NCI-H774 (cell line): Measurements from ENCODE around the gene STS.
A peak's percentile ranks its signal among the peaks of the same experiment; 100 is the strongest.

Experiments used
- DNase-seq: peaks from one replicate; lab custom pipeline; 2025; lab: John Stamatoyannopoulos, UW

Gene STS, protein sequence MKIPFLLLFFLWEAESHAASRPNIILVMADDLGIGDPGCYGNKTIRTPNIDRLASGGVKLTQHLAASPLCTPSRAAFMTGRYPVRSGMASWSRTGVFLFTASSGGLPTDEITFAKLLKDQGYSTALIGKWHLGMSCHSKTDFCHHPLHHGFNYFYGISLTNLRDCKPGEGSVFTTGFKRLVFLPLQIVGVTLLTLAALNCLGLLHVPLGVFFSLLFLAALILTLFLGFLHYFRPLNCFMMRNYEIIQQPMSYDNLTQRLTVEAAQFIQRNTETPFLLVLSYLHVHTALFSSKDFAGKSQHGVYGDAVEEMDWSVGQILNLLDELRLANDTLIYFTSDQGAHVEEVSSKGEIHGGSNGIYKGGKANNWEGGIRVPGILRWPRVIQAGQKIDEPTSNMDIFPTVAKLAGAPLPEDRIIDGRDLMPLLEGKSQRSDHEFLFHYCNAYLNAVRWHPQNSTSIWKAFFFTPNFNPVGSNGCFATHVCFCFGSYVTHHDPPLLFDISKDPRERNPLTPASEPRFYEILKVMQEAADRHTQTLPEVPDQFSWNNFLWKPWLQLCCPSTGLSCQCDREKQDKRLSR

DNA sequence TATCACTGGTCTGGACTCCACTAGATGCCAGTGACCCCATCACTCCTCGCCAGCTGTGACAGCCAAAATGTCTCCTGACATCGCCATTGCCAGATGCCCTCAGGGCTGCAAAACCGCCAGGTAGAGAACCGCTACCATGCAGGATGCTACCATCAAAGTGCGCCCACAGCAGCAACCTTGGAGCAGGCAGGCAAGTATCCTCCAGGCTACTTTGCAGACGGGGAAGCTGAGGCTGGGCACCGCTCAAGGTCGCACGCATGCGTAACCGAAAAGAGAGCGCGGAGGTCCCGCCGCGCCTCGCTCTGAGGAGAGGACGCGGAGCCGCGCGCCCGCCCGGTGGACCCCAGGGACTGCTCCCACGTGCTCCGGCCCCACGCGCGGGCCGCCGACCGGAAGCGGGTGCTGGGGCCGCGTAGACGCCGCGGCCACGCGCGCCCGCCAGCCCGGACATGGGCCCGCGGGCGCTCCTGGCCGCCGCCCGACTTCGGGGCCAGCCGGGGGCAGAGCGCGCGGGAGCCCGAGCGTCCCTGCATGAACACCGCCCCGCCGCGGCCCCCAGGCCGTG, at the start of gene STS:
TSS of gene STS (plus strand) at position 300 of the 565 bp plus-strand sequence. CDS start 105,488 bp downstream, outside the sequence.
- peak; percentile 14 for DNase-seq

DNA sequence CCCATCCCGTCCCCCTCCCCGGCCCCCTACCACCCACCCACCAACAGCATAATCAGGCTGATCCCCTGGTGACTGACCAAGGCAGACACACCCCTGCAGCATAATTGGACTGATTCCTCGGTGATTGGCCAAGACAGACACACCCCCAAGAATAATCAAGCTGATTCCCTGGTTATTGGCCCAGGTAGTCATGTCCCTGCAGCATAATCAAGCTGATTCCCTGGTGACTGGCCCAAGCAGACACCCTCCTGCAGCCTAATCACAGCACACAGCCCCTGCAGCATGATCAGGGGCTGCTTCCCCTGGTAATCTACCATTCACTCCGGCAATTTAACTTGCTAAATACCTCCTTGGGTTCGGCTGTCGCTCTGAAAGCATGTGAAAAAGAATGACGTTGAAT, 47.5 kb upstream of the STS start:
- DNase-seq: no peak

DNA sequence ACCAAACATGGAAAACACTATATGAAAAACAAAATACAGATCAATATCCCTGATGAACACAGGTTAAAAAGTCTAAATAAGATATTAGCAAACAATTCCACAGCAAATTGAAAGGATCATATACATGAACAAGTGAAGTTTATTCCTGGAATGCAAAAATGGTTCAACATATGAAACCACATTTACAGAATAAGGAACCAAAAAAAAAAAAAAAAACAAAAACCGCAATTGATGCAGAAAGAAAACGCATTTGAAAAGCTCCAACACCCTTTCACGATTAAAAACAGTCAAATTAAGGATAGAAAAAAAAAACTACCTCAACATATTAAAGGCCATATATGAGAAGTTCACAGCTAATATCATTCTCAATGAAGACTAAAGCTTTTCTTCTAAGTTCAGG, 45.4 kb upstream of the STS start:
- no peak for DNase-seq

DNA sequence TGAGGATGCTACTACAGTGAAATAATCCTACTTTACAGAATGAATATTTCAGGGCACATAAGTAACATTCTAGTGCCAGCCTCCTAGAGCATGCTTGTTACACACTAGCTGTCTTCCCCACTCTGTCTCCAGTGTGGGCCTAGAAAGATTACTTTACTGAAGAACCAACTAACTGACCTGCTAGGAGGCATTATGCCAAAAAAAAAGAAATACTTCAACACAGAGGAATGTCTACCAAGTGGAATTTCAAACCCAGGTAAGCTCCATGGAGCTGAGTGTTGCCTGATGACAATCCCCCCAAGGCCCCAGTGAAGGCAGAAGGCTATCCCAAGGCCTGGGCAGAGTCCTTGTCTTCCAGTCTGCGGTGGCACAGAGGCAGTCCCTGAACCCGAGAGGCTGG, 40.9 kb upstream of the STS start:
- DNase-seq: no peak

DNA sequence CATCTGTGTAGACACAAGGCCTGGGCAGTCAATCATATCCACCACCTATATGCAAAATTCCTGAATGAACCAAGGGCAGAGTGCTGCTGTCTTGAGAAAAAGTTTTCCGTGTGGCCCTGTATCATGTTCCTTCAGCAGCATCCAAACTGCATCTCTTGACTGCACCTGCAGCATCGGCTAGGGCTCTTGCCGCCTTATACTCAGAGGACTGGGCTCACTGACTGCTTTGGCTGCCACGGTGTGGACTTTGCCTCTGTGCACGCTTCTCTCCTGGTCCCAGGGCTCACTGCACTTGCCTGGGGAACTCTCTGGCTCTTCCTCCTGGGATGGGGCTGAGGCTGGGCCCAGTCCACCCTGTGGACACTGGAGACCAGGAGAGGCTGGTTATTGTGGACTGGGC, 39.5 kb upstream of the STS start:
- no peak for DNase-seq

DNA sequence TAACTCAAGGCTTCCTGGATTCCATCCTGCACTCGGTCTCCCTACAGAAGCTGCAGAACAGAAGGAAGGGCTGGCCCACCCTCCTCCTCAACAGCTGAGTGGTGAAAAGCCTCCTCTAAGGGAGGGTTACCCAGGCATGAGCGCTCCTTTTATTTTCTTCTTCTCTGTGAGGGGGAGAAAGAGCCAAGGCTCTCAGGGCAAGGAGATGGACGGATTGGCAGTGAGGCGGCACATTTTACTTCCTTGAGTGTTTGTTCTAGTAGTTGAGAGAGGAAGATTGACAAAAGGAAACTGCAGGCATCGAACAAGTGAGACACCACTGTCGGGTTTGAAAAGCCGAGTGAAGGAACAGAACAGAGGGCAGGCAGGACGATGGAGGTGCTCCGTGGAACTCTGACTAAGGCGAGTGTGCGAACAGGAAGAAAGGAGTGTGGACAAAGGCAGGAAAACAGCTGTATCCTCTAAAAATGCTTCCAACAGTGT, 38.4 kb upstream of the STS start:
- no peak for DNase-seq

DNA sequence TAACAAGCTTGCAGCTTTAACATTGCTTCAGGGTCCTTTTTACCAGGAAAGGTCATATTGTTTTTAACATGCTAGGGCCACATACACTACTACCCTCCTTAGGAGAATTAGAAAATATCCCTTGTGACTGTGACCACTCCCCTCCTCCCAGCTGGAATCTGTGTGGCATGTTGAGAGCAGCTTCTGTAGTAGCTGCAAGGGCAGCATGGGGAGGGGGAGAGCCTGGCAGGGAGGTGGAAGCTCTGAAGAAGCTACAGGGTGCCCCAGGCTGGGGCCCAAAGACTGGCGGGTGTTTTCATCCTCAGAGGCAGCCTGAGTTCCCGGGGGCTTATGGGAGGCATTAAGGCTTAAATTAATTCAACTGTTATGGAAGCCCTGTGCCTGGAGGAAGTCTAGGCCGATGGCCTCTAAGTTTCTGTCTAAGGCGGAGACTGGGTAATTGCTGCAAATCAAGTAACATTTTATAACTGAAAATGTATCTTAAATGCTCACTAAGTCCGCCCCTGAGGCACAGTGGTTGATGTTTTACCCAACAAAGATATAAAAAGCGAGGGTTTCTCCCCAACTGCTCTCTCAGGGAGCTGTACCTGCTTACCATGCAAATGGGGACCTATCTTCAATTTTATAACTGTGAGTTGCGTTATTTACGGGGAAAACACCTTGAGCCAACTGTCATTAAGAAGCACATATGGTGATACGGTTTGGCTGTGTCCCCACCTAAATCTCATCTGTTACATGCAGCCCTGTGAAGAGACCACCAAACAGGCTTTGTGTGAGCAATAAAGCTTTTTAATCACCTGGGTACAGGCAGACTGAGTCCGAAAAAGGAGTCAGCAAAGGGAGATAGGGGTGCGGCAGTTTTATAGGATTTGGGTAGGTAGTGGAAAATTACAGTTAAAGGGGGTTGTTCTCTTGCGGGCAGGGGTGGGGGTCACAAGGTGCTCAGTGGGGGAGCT, 37.4 kb upstream of the STS start:
- no peak for DNase-seq

DNA sequence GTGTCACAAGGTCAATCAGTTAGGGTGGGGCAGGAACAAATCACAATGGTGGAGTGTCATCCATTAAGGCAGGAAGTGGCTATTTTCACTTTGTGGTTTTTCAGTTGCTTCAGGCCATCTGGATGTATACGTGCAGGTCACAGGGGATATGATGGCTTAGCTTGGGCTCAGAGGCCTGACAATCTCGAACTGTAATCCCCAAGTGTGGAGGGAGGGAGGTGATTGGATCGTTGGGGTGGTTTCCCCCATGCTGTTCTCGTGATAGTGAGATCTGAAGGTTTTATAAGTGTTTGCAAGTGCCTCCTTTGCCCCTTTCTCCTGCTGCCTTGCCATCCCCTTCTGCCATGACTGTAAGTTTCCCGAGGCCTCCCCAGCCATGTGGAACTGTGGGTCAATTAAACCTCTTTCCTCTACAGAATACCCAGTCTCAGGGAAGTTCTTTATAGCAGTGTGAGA, 36.7 kb upstream of the STS start:
- no peak for DNase-seq

DNA sequence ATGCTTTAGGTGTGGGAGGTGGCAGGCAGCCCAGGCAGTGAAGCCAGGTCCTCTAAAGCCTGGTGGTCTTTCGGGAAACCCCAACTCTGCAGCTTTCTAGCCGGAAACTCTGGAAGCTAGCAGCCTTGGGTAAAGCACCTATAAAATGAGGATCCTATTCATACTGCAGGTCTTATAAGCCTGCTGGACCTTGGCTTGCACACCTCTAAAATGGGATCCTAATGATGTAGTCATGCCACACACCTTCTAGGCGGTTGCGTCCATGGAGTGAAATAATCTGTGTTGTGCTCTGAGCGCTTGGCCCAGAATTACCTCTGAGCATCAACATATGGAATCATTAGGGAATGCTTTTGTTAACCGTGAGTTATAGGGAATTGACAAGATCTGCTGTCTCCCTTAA, 36.0 kb upstream of the STS start:
- no peak for DNase-seq

DNA sequence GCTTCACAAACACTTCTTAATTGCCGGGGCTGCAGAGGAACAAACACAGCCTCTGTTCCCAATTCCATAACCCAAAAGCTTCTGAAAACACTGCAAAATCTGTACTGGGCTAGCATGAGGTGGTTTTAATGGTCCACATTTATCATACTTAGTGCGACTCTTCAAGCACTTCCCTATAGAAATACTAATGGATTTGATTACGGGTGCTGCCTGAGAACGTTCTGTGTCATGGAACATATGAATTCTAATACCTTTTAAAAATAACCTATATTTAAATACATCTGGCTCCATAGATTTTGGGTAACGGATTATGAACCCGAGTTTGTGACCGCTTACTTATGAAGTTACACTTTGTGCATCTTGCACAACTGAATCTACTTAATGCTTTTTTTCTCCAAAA, 35.4 kb upstream of the STS start:
- peak; percentile 8 for DNase-seq

DNA sequence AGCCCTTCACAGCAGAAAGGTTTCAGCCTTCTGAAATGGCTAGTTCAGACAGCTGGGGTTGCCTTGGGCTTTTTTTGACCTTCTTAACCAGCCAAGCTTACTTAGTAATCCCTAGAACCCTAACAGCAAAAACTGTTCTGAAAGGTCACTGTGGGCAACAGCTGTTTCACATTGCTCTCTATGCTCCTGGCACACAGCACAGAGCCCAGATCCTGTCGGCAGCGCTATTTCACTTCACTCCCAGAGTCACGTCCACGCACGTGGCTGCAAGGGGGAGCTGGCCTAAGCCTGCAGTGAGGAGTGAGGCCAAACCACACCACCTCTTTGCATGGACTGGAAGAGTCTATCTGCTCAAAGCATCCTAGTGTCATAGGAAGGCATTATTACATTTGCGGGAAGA, 32.0 kb upstream of the STS start:
- no peak for DNase-seq

DNA sequence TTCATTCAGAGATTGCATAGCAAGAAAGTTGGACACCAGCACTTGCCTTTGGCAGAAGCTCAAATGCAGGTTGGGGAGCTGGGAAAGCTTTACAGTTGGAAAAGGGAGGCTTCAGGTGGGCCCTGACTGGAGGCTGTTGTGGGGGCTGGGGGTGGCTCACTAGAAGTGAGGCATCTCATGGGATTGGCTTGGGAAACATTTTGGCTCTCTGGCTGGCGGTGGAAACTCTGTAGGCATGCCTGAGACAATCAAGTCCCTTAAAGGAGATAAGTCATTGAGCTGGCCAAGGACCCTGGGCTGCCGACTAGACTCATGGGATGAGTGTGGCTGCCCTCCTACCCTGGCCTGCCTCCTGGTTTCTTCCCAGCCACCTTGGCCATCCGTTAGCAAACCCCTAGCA, 31.4 kb upstream of the STS start:
- no peak for DNase-seq

DNA sequence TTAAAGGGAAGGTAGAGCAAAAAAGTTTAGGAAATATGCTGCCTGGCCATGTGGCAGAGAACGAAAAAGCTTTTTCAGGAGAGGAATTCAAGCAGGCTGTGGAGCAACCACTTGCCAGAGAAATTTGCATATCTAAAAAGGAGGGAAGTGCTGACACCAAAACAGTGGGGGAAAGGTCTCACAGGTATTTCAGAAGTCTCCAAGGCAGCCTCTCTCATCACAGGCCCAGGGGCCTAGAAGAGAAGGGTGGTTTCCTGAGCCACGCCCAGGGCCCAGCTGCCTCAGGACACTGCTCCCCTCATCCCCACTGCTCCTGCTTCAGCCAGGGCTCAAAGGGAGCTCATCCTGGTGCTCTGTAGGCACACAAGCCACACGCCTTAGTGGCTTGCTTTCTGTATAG, 29.9 kb upstream of the STS start:
- no peak for DNase-seq

DNA sequence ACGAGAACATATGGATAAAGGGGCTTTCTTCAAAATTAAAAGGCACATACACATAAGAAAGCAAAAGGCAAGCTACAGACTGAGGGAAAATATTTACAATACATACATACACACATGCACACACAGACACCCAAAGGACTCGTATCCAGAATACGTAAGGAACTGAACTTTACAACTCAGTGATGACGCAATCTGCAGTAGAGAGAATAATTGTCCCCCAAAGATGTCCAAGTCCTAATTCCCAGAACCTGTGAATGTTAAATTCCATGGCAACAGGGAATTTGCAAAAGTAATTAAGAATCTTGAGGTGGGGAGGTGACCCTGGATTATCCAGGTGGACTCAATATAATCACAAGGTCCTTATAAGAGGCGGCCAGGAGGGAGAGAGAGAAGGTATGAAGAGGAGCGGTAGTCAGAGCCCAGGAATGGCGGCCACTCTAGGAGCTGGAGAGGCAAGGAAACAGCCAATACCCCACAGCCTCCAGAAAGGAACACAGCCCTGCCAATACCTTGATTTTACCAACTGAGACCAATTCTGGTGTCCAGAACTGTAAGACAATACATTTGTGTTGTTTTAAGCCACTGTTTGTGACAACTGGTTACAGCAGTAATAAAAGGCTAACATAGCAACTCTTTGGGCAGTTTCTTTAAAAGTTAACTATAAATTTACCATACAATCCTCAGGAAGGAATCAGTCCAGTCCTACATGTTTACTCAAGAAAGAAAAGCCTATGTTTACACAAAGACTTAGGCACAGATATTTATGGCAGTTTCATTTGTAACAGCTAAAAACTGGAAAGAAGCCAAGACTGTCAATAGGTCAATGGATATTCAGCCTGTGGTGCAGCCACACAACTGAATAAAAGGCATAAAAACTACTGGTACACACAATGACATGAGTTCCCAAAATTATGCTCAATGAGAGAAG, 27.3 kb upstream of the STS start:
- DNase-seq: peak; percentile 15

DNA sequence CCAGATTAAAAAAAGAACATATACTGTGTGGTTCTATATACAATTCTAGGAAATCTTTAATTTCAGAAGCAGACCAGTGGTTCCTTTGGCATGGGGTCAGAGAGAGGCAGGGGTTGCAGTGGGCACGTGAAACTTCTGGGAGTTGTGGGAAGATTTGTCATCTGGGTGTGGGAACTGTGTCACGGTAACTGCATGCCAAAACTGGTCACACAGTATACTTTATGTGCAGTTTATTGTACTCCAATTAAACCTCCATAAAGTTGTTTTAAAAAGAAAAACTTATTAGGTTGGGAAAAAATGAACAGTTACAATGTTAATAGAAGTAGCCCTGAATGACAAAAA, 26.7 kb upstream of the STS start:
- DNase-seq: no peak

DNA sequence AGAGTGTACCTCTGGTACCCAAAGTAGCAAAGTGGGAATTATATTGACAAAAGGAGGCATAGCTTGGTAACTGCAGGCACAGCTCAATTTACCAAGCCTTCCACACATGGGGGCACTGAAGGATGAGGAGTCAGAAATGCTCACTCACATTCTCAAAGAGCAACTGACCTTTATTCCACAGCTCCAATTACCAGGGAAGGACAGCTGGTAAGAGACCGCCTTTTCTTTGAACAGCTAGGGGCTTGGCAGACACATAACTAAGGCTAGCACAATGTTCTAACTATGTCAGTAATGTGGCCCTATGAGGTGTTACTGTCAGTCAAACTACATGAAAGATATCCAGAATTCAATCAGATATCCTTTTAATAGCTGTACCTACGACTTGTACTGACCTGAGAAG, 20.5 kb upstream of the STS start:
- no peak for DNase-seq

DNA sequence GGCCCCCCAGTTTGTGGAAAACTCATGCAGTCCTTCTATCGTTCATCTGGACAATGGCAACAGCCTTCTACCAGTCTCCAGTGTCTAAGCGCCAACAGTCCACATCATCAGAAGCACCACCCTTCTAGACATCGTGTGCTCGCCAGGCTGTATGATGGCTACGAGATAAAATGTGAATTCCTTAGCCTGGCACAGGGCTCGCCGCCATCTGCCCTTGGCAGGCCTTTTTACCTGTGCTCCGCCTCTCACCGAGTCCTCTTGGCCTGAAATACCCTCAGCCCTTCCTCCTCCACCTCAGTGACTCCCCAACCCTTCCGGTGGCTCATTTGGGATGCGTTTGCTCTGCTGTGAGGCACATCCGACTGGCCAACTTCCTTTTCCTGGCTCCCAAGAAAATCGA, 15.9 kb upstream of the STS start:
- DNase-seq: no peak

DNA sequence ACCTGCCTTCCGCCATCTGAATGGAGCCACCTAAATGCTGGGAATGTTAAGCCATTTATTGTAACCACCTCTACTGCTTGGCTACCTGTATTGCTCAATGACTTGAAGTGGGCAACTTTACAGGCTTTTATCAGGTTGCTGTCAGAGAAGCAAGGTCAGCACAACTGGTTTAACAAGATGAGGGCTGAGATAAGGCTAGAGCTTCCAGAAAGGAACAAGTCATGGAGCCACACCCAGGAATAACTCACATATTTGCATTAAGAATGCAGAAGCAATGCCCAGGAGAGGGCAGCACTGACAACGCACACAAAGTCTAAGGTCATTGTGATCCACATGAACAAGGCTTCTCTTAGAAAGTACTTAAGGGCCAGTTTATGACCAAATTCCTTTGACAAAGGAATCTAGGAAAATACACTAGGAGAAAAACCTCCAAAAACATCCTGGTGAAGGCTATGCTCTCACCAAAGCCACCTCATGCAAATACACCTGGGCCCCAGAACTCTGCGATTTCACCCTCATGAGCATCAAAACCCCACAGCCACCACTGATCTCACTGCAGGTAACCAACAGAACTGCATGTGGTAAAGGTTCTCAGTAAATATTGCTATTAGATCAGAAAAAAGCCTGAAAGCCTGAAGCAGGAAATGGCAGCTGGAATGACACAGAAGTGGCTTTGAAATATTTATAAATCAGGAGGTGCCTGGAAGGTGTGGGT, 15.0 kb upstream of the STS start:
- peak; percentile 5 for DNase-seq

DNA sequence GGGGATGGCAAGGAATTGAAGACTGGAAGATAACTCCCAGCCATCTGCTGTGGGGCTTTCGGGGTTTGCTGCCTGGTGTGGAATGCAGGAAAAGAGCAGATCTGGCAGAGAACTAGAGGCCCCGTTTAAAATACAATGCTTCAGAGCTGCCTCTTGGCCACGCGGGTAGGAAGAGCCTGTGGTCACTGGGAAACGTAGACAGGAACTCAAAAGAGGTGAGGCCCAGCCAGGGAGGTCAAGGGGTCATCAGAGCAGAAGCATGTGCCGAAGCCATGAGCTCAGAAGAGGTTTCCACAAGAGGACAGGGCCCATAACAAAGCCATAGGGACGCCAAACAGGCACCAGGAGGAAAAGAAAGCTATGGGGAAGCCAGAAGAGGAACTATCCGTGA, 14.5 kb upstream of the STS start:
- DNase-seq: no peak

DNA sequence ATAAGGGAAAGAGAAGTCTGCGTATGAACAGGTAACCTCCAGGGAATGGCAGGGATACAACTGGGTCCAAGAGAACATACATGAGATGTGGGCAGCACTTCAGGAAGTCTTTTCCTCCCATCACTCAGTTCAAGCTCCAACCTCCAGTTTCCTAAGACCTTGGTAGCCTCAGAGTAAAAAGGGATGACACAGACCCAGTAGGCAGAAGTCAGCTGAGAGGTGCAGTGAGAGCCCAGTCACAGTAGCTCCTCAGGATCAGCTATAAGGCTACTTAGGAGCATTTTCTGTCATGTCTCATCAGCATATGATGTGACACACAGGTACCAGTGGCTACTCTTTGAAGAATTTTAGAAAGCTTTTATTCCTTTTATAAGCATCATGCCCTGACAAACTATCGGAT, 12.5 kb upstream of the STS start:
- no peak for DNase-seq
